Gastrocnemius medialis (tissue), 4 donors: Measurements from ENCODE around the gene PIGR.

Experiments
- CTCF ChIP-seq, 5 experiments: fragments of 450-650 bp in 3 of 5; fragments of 200-600 bp in 2 of 5; sonication (generic) in 2 of 5; IDR thresholded peaks in 4 of 5; conservative IDR thresholded peaks in 1 of 5; 1 replicate in 4 of 5; 2 replicates in 1 of 5; pipeline ENCODE4 v1.5.1; 2016 to 2019; ENCODE audit warnings: antibody characterized with exemption in 5 of 5, mild to moderate bottlenecking in 3 of 5, moderate library complexity in 3 of 5
- POLR2A ChIP-seq, 2 donors: fragments of 450-650 bp; IDR thresholded peaks; one replicate each; pipeline ENCODE4 v1.6.1; 2017; ENCODE audit warnings: antibody characterized with exemption in 2 of 2, mild to moderate bottlenecking in 2 of 2, moderate library complexity in 2 of 2

DNA sequence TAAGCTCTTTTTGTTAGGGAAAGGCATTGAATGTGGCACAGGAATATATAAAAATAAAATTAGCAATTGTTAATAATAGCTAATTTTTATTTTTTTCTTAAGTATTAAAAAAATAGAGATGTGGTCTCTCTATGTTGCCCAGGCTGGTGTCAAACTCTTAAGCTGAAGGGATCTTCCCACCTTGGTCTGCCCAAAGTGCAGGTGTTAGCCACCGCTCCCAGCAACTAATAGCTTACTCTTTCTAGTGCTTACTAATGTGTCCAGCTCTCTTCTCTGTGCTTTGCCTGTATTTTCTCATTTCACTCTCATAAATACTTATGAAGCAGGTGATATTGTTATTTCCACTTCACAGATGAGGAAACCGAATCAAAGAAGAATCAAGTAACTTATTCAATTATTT is 62.4 kb downstream of the PIGR start:
- TF ChIP-seq CTCF (IDR thresholded peaks at IDR 0.05 in 4 of 5, conservative IDR thresholded peaks at IDR 0.05 in 1 of 5) (no peak), POLR2A (IDR thresholded peaks at IDR 0.05) (no peak)
